ENCODE measurements around the gene GREB1.
"Not testable (repeated sequence)": the region's sequence is repeated elsewhere in the genome, so short reads cannot be mapped to it uniquely, and the experiment has no call there.

GREB1 gene

DNA sequence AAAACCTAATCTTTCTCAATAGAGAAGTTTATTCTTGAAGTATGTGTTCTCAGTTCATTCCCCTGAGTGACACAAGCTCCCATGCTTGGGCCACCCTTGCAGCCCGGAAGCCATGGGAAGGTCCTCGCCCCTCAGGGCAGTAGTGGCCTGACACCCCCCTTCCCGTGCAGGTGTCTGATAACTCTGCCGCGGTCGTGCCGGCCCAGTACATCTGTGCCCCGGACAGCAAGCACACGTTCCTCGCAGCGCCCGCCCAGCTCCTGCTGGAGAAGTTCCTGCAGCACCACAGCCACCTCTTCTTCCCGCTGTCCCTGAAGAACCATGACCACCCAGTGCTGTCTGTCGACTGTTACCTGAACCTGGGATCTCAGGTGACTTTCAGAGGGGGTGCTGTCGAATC, 103.7 kb downstream of the GREB1 start:
- DNase-seq (ENCODE audit: low read depth in 2 of 2), result no peak

DNA sequence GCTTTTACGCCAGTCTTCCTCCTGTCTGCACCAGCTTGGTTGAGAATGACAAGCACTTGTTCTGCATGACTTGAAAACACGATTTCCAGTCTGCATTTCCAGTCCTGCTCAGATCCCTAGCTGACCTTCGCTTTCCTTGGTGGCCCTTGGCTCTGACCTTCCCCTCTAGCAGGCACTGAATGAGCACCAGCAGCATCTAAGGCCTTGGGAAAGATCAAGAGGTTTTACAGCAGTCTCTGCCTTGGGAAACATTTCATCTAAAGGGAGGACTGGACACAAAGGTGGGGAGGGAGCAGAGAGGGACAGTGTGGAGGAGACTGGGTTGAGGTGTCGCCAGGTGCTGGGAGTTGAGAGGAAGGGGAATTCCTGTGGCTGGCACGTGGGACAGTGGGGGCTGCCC, 105.7 kb downstream of the GREB1 start:
- no peak for DNase-seq (ENCODE audit: low read depth in 2 of 2)

GRCh38 chr2:11640132-11640531, 106.3 kb downstream of the GREB1 start:
- no peak for DNase-seq (ENCODE audit: low read depth in 2 of 2)

DNA sequence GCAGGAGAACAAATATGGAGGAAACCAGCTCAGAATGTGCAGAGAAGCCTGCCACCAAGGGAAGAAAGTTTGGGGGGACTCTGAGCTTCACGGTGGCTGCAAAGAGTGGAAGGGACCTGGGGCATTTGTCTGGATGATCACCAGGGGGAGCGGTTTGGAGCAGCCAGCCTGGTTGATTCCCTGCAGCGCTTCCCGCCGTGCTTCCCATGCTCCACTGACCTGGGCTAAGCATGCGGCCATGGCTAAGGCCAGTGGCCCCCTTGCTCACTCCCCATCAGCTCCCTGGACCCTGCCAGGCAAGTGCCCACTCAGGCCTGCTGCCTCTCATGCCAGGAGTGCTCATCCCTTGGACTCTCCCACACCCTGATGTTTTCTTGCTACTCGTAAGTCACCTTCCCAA, 109.1 kb downstream of the GREB1 start:
- DNase-seq (ENCODE audit: low read depth in 2 of 2), result no peak

- DNase-seq (ENCODE audit: low read depth in 2 of 2), result no peak
Observed at GRCh38 chr2:11644293-11644692, 110.4 kb downstream of the GREB1 start.

- DNase-seq (ENCODE audit: low read depth in 2 of 2), result no peak
Observed at GRCh38 chr2:11646530-11646929, 112.7 kb downstream of the GREB1 start.

DNA sequence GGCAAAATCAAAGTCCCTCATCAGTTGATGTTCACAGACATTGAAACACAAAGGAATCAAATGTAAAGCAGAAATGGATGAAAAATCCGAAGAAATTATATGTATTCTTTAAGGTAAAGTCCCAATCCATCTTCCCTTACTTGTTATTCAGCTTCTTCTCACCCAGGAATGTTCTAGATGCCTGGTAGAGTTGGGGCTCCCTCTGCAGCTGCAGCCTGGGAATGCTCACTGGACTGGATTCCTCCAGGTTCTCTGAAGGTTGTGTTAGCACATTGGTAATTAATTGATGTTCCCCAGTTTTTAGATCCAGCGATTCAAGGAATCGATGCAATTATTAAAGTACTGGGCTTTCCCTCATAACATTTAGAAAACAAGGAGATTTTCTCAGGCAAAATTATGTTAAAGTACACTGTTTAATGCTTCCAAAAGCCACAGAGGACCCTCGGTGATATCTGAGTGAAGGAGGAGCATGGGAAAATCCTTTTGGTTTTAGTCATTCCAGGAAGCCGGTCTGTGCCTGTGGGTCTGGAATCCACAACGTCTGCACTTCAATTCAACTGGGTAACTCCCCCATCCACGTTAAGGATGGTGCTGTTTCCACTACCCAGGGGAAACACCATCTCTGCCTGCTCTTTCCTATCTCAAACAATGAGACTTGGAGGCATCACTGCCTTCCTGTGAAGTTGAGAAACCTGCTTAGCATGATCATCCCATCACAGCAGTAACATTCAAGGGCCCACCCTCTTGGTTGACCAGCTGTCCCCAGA, 114.2 kb downstream of the GREB1 start:
- no peak for DNase-seq (ENCODE audit: low read depth in 2 of 2)

GRCh38 chr2:11649093-11649492, 115.2 kb downstream of the GREB1 start:
- DNase-seq (ENCODE audit: low read depth in 2 of 2), result no peak

- DNase-seq (ENCODE audit: low read depth in 2 of 2), result no peak
Observed at GRCh38 chr2:11651856-11652548, 118.2 kb downstream of the GREB1 start.

- no peak for DNase-seq (ENCODE audit: low read depth in 2 of 2)
Observed at GRCh38 chr2:11652553-11652952, 118.7 kb downstream of the GREB1 start.

- no peak for DNase-seq (ENCODE audit: low read depth in 2 of 2)
Observed at GRCh38 chr2:11655495-11655894, 121.7 kb downstream of the GREB1 start.

DNA sequence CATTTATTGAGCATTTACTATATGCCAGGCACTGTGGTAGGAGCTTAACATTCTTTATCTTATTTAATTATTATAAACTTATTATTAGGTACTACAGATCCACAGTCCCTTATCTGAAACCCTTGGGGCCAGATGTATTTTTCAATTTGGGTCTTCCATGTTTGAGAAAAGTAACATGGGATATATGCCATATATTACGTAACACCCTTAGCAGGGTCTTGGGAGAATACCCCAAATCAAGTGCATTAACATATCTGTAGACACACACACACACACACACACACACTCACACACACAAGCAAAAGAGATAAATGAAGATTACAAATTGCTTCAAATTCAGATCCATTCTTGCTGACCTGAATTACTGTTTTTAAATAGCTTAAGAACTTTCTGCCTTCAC, 122.4 kb downstream of the GREB1 start:
- no peak for DNase-seq (ENCODE audit: low read depth in 2 of 2)

- no peak for DNase-seq (ENCODE audit: low read depth in 2 of 2)
Observed at GRCh38 chr2:11656671-11657101, 122.8 kb downstream of the GREB1 start.

DNA sequence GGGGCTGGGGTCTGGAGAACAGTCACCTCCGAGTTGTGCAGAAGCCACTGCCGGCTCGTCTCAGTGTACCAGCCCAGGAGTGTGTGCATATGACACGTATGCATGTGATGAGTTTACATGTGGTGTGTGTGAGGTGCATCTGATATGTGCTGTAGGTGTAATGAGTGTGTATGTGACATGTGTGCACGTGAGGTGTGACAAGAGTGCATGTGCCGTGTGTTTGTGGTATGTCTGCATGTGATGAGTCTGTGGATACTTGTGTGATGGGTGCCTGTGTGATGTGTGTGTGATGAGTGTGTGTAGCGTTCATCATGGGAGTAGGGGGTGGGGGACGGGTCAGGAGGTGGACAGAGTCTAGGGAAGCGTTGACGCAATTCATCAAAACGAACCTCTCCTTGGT, 123.3 kb downstream of the GREB1 start:
- DNase-seq (ENCODE audit: low read depth in 2 of 2), result no peak

DNA sequence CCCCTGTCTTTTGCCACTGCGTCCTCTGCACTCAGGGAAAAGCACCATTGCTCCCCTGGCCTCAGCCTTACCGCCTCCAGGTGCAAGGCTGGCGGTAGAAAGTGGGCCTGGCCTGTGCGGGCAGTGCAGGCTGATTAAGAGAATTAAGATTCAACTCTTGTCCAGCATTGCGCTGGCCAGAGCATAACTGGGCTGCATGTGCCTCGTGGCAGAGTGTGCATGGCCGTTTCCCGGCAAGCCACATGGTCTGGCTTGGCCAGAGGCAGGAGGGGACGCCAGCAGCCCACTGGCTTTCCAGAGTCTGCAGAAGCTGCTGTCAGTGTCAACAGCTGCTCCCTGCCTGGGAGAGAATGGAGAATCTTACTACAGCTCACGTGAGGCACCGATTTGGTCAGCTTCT, 123.8 kb downstream of the GREB1 start:
- no peak for DNase-seq (ENCODE audit: low read depth in 2 of 2)

DNA sequence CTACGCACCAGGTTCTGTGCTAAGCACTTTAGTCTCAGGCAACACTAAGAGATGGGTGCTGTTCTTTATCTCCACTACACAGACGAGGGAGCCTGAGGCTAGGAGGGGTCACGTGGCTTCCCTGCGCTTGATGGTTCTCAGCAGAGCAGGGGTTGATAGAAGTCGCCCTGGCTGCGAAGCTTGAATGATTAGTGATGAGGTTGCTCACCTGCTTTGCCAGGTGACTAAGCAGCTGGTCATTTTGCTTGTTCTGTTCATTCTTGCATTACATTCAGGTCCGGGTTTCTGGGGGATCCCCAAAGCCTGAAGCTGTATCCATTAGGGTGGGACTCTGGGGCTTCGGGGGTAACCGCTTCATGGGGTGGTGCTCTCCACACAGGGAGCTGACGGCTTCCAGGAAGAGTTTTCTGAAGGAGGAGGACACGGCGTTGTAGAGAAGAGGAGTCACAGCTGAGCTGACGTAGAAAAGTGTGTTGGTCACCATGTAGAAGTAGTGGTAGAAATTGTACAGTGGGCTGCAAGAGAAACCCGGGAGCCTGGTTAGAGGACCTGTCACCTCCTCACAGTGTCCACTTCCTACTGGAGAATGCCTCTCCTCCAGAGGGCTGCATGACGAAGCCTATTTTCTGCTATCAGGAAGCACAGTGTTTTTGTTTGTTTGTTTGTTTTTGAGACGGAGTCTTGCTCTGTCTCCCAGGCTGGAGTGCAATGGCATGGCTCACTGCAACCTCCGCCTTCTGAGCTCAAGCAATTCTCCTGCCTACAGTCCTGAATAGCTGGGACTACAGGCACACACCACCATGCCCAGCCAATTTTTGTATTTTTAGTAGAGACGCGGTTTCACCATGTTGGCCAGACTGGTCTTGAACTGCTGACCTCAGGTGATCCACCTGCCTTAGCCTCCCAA, 124.6 kb downstream of the GREB1 start:
- no peak for DNase-seq (ENCODE audit: low read depth in 2 of 2)

DNA sequence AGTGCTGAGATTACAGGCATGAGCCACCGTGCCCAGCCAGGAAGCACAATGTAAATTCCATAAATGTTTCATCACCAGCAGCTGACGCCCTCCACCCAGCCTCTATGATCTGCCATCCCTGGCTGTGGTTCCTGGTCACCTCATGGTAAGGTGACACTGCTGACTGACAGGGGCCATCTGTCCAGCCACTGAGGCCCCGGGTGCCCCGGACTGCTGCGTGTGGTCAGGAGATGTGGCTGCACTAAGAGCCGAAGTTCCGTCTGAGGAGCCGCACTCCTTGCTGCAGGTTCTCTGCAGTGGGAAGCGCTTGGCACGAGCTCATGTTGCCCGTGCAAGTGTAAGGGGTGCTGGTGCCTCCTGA, 125.2 kb downstream of the GREB1 start:
- no peak for DNase-seq (ENCODE audit: low read depth in 2 of 2)

DNA sequence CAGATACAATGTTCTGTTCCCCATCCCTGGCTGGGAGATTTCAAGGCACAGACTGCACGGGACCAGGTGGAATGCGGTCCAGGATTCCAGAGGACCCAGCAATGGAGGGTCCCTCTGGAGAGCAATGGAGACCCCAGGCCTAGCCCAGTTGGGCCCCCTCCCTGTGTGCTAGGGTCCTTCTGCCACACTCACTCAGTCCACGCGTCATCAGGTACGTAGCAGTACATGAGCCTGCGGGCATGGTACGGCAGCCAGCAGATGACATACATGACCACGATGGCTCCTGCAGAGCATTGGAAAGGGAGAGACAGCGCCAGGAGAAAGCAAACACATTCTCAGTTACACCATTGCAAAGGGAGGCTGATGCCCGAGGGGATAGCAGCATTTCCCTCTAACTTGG, 126.0 kb downstream of the GREB1 start:
- DNase-seq (ENCODE audit: low read depth in 2 of 2), result no peak

- not testable (repeated sequence) for DNase-seq (ENCODE audit: low read depth in 2 of 2)
Observed at GRCh38 chr2:11660396-11660795, 126.6 kb downstream of the GREB1 start.

- DNase-seq (ENCODE audit: low read depth in 2 of 2), result no peak
Observed at GRCh38 chr2:11661891-11662435, 128.1 kb downstream of the GREB1 start.

- no peak for DNase-seq (ENCODE audit: low read depth in 2 of 2)
Observed at GRCh38 chr2:11662882-11663281, 129.0 kb downstream of the GREB1 start.

DNA sequence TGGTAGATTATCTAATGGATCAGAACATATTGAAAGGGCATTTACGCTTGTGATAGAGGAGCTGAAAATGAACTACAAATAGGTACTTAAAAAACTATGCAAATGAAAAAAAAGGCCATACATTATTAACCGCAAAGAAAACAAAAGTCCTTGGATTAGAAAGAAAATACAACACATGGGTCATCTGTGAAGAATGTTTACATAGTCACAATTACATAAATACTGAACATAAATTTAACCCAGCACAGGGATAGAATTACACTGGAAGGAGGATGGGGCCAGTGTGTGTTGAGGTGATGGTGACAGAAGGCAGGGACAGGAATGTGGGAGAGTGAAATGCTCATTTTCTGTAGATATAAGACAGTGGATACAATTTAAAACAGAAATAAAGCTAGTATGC, 129.6 kb downstream of the GREB1 start:
- no peak for DNase-seq (ENCODE audit: low read depth in 2 of 2)

Measured in stimulated activated CD8-positive, alpha-beta memory T cell treated with anti-CD3 and anti-CD28 coated beads, Interleukin-2, amount 100 ng/mL, for 48 hours (primary cell).